GM18873 (cell line): Measurements from ENCODE around the gene SLC30A7.

ENCODE experiments used
- ATAC-seq: cut with Tn5 transposase; IDR thresholded peaks from one replicate; pipeline ENCODE4 v1.9.1; 2021; ENCODE audit warnings: mild to moderate bottlenecking, moderate library complexity, moderate number of reproducible peaks; ENCODE audit not compliant: unreplicated experiment, low FRiP score

SLC30A7 gene

DNA sequence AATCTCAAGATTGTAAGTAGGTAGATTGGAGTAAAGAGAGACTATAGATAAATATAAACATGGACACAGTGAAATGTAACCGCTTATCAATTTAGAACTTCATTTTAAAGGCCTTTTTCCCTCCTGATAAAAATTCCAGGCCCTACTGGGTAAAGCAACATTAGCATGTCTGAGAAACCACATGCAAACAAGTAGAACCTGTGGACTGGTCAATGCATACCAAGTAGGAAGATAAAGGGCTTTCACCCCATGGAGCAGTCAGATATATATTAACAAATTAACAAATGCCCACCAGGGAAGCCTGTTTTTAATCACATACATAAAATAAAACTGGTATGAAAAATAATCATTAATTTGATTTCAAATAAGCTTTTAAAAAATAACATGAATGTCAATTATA, 121.6 kb downstream of the SLC30A7 start:
- ATAC-seq, result no peak

DNA sequence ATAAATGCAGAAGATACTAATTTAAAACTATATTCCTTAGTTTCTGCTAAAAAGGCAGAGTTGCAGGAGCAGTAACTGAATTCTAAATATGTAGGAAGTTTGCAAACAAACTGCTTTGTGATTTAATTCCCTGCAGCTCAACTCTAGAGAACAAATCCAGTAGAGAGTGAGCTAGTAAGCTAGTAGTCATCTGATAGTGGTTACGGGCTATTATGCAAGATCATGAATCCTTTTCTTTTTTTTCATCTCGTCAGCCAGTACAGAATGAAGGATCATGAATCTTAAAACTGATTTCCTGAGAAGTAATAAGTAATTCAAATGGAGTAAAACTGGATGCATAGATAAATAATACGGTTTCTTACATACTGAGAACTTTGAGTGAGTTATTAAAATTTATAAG, 126.4 kb downstream of the SLC30A7 start:
- ATAC-seq, result no peak

DNA sequence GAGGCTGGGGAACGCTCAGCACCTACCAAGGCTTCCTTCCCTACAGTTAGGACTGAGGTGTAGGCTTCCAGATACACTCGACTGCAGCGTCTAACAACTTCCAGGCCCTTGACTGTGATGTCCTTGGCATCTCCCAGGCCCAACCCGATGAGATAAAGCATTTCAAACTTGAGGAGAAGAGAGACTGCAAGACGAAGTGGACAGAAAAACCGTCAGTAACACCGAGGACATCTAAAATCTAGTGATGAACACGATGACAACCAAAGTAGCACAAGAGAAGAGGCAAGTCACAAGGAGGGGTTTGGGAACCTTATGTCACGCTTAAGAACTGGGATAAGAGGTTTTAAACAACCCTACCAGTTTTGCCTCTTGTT, 129.4 kb downstream of the SLC30A7 start:
- peak; percentile 11 for ATAC-seq

DNA sequence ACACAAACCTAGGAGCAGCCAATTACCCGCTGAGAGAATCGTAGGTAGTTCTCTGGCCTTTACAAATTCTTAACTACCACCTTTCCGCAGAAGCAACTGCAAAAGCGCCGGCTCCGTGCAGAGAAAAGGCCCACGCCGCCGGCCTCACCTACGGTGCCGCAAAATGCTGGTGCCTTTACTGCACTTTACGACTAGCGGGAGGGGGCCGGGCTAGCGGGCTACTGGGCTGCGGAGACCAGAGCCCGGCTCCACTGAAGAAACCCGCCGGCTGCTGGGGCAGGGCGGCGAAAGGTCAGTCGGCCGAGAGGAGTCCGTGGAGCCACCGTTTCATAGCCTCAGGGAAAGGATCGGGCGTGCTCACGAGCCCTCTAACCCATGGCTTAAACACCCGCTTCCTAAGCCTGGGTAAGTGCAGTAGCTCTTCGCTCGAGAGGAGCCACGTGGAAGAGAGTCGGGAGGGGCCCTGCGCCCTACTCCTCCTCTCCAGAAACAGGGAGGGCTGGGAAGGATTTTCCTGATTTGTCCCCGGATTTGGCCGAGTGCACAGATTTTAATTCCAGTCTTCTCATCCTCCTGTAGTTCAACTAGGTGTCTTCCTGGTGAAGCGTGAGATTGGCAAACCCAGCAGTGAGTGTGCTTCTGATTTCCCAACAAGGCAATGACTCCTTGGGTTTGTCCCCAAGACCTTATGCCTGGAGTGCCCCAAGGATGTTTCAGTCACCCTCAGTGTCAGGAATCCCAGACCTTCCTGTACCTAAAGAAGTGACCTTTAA, 130.0 kb downstream of the SLC30A7 start, which contains the start of gene DPH5:
DPH5 (minus strand) TSS at position 128 of the 773 bp plus-strand sequence. CDS start 341 bp downstream, outside the sequence.
- ATAC-seq, result peak; percentile 67

DNA sequence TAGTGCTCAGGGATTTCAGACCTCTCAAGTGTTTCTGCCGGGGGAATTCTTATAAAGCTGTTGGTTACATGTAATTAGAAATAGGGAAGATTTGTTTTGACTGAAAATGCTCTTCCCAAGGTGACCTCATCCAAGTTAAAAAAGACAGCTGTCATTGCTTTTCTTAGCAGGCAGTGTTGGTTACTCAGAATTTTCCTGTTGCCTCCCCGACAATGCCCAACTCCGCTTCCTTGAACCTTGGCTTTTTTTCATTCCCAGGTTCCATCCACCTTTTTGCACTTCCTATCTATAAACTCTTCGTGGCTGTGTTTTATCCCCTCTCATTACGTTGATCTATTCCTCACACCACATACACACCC, 130.5 kb downstream of the SLC30A7 start:
- ATAC-seq, result no peak

DNA sequence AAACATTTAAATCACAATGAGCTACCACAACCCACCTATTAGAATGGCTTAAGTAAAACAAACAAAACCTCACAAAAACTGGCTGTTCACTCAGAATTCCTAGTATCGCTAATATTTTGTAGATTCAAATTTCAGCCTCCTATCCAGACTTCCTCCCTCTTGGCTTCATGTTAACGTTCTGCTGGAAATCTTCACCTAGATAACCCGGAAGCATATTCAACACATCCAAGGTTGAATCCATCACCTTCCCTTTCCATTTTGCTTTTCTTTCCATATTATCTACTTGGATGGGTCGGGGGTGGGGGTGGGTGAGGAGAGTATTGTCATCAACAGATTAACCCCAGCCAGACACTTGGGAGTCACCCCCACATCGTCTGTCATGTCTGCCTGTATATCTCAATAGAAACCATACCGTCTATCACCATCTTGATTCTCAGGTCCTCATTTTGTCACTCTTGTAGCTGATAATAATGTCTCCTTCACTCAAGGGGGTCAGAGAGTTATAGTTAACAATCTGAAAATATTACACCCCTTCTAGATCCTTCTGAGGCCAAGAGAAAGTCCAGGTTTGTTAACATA, 131.4 kb downstream of the SLC30A7 start:
- ATAC-seq, result no peak

DNA sequence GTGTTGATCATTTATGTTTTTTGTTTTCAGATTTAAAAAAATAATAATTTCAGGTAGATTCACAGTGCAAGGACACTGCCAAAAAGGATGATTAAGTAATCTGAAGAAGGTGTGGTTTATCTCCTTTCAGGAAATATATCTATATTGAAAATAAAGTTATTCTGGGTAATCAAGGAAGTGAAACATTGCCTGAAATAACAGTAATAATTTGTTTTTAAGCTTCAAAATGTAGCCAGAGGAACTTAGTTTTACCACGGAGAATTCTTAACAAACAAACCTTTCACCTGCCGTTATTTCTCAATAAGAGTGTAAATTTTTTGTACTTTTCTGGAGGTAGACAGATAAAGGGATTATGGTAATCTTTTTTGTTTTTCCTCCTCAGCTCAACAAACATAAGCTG, 132.6 kb downstream of the SLC30A7 start:
- no peak for ATAC-seq

DNA sequence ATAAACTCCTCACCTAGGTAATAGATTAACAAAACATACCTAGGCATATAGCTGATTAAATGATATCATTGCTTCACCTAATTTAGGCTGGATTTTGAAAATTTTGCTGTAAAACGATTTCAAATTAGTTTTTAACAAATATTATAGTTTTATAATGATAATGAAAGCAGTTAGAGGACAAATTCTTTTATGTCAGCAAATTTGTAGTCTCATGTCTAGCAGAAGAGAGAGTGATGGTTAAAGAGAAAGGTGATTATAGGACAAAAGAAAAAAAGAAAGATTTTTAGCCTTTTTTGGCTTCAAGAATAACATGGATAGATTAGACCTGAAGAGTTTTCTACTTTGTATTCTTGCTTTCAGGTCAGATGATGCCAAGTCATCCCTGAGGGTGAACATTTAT, 133.3 kb downstream of the SLC30A7 start:
- ATAC-seq, result no peak

DNA sequence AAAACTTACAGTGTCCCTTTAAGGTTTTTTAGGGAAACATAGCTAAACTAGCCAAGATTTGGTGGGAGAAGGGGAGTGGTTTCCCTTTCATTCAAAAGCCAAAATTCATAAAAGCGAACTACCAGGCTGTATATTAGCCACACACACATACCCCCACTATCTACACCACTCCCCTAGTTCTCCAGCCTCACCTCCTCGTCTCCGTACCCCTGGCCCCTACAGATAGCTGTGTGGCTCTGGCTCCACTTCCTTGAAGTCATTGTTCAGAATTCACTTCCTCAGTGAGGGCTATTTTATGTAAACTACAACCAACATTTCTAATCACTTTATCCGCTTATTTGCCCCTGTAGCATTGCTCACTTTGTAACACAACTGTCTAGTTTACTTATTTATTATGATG, 135.0 kb downstream of the SLC30A7 start:
- ATAC-seq, result no peak
